Measurements from ENCODE around the gene RGS7BP. TPM values are rescaled to one million over a fixed set of nuclear protein-coding genes. Genes with fewer than 3 reads are reported as not detected.

The RGS7BP gene
- total and polyA plus RNA-seq, 2 of the 13 experiments (the other 11 are each of a cell fraction or from before 2014, with no cell fraction given) = not detected

- no peak for TF ChIP-seq KLF12 (CRISPR knock-in tag; IDR thresholded peaks at IDR 0.05; ENCODE audit: borderline replicate concordance)
- TF ChIP-seq PITX1 (CRISPR knock-in tag; IDR thresholded peaks at IDR 0.05) = no peak
- no peak for TF ChIP-seq FOXP1 (IDR thresholded peaks at IDR 0.05)
- TF ChIP-seq FOXP1 (CRISPR knock-in tag; IDR thresholded peaks at IDR 0.05) = no peak
- no peak for TF ChIP-seq CAMTA2 (CRISPR knock-in tag; IDR thresholded peaks at IDR 0.05; ENCODE audit: borderline replicate concordance)
- no peak for TF ChIP-seq ZNF614 (CRISPR knock-in tag; IDR thresholded peaks at IDR 0.05; ENCODE audit: borderline replicate concordance)
- no peak for TF ChIP-seq ZNF558 (CRISPR knock-in tag; IDR thresholded peaks at IDR 0.05; ENCODE audit: borderline replicate concordance)
- TF ChIP-seq ZNF501 (CRISPR knock-in tag; IDR thresholded peaks at IDR 0.05) = no peak
Measured at GRCh38 chr5:64615895-64616294, 110.1 kb downstream of the RGS7BP start (continued).

- WGBS (ENCODE audit: low lambda C conversion rate) = 10% methylated on average over 3 of the region's 3 CpGs
- intact Hi-C loops (cut with micrococcal nuclease; ENCODE audit: unreplicated experiment) = loop anchor here (10.0 kb wide), 1 partner anchor 1215 kb away; no protein-coding TSS in a partner anchor
- TF ChIP-seq HOMEZ (CRISPR knock-in tag; IDR thresholded peaks at IDR 0.05; ENCODE audit: low read depth) (no peak), ZFP41 (CRISPR knock-in tag; IDR thresholded peaks at IDR 0.05; ENCODE audit: borderline replicate concordance) (no peak), ZNF232 (CRISPR knock-in tag; IDR thresholded peaks at IDR 0.05; ENCODE audit: borderline replicate concordance) (no peak), ZNF274 (CRISPR knock-in tag; IDR thresholded peaks at IDR 0.05) (no peak), CEBPB (IDR thresholded peaks at IDR 0.05; ENCODE audit: borderline replicate concordance, low read depth, low read length) (no peak), MIER2 (CRISPR knock-in tag; IDR thresholded peaks at IDR 0.05) (no peak), ZFP91 (CRISPR knock-in tag; IDR thresholded peaks at IDR 0.05; ENCODE audit: borderline replicate concordance) (no peak), HNF4A (CRISPR knock-in tag; IDR thresholded peaks at IDR 0.05) (no peak), ZBTB20 (CRISPR knock-in tag; IDR thresholded peaks at IDR 0.05; ENCODE audit: borderline replicate concordance, low read depth) (no peak), CBX1 (IDR thresholded peaks at IDR 0.05; ENCODE audit: low read depth) (no peak), HBP1 (CRISPR knock-in tag; IDR thresholded peaks at IDR 0.05; ENCODE audit: low read depth) (no peak), NFYC (CRISPR knock-in tag; IDR thresholded peaks at IDR 0.05) (no peak), ZNF839 (CRISPR knock-in tag; IDR thresholded peaks at IDR 0.05; ENCODE audit: borderline replicate concordance) (no peak)
Measured at GRCh38 chr5:64619609-64620008, 113.8 kb downstream of the RGS7BP start.

More at GRCh38 chr5:64619609-64620008, 113.8 kb downstream of the RGS7BP start:
- Histone ChIP-seq H3K27ac (ENCODE audit: extremely low read length, insufficient read depth, low read length) (no peak overlapping the region), H4K20me1 (ENCODE audit: insufficient read depth, low read length) (no peaks in the 10 kb centered on the region), H3K4me1 (ENCODE audit: insufficient read depth, low read length) (no peaks in the 10 kb centered on the region), H3K36me3 (replicated peaks in 1 of 2; ENCODE audit: control insufficient read depth in 1 of 2, insufficient read depth in 2 of 2, low read length in 2 of 2) (no peaks in the 10 kb centered on the region), H3K27me3 (ENCODE audit: control insufficient read depth in 1 of 2, insufficient read depth in 2 of 2, low read length in 2 of 2) (peaks cover 0 to 3% of the 10 kb centered on the region in 2 experiments; a peak in 2 of 5 replicates), H3K79me2 (ENCODE audit: insufficient read depth, low read length) (no peaks in the 10 kb centered on the region), H2AFZ (ENCODE audit: low read length) (no peak overlapping the region), H3K4me2 (ENCODE audit: low read depth, low read length) (no peak overlapping the region), H3K9me3 (ENCODE audit: low read length) (no peaks in the 10 kb centered on the region), H3K9ac (ENCODE audit: insufficient read depth, low read depth, low read length) (no peak overlapping the region), H3K4me3 (replicated peaks in 1 of 3; ENCODE audit: insufficient read depth in 1 of 3, low read depth in 2 of 3, low read length in 3 of 3) (no peak overlapping the region)
- ChIA-PET CTCF (ENCODE audit: low intra/inter-chr PET ratio, low total read pairs) (no interaction called here), POLR2A (no interaction called here)
- FAIRE-seq (no peak), DNase-seq (ENCODE audit: low spot score) (no peak), ATAC-seq (no peak)
- no TSS peak for BruUV-seq (replicated peaks)
- in situ Hi-C loops (cut with HindIII; ENCODE audit: extremely low pct_ligation_motif_present, low pct_unique_long_range_greater_than_20kb) = no loop called here
